Measurements from ENCODE around the gene MBOAT1. TPM values are rescaled to one million over a fixed set of nuclear protein-coding genes. Genes with fewer than 3 reads are reported as not detected.

MBOAT1 gene
- total RNA-seq, 2 experiments from 2014 or later, result 4.5 to 5.1 TPM

DNA sequence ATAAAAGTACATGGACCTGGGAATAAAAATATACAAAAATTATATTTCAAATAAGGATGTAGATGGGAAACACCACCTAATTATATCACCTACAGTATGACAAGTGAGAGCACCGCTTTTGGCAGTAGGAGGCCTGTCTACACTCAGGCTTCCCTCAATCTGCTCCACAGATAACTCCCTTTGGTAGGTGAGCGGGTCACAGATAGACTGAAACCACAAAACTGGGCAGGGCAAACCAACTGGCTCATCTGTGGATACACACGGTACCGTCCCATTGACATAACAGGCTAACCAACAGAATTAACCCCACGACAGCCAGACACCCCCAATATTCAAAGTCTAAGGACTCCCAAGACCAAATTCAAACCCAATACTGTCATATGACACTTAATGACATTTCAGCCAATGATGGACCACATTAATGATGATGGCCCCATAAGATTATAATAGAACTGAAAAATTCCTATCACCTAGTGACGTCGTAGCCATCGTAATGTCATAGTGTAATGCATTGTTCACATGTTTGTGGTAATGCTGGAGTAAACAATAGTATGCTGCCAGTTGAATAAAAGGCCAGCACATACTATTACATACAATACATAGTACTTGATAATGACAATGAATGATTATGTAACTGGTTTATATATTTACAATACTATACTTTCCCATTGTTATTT lies 109.7 kb downstream of the MBOAT1 start:
- Mint-ChIP-seq H3K27me3 (no peaks in the 10 kb centered on the region), H3K4me1 (no peaks in the 10 kb centered on the region), H3K9me3 (no peaks in the 10 kb centered on the region), H3K36me3 (no peaks in the 10 kb centered on the region), H3K4me3 (no peak overlapping the region), H3K27ac (no peak overlapping the region)
- no peak for DNase-seq

DNA sequence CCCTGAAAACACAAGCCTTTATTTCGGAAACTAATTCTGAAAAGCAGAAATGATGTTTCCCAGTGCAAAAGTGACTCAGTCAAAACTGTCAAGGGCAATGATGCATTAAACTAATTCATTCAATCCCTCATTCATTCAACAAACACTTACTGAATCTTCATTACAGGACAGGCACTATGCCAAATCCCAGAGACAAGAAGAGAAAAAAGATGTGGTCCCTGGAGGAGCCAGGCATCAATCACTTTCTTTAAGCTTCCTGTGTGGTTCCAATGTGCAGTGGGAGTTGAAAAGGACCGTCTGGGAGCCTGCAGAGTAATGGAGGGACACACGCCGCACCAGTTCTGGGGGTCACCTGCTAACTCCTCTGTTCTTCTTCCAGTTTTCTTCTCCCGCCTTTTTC lies 113.1 kb downstream of the MBOAT1 start:
- no peak overlapping the region for H3K27ac Mint-ChIP-seq
- no peaks in the 10 kb centered on the region for H3K27me3 Mint-ChIP-seq
- no peaks in the 10 kb centered on the region for H3K36me3 Mint-ChIP-seq
- no peak overlapping the region for H3K4me3 Mint-ChIP-seq
- H3K9me3 Mint-ChIP-seq, result no peaks in the 10 kb centered on the region
- DNase-seq, result no peak
- H3K4me1 Mint-ChIP-seq, result no peaks in the 10 kb centered on the region

DNA sequence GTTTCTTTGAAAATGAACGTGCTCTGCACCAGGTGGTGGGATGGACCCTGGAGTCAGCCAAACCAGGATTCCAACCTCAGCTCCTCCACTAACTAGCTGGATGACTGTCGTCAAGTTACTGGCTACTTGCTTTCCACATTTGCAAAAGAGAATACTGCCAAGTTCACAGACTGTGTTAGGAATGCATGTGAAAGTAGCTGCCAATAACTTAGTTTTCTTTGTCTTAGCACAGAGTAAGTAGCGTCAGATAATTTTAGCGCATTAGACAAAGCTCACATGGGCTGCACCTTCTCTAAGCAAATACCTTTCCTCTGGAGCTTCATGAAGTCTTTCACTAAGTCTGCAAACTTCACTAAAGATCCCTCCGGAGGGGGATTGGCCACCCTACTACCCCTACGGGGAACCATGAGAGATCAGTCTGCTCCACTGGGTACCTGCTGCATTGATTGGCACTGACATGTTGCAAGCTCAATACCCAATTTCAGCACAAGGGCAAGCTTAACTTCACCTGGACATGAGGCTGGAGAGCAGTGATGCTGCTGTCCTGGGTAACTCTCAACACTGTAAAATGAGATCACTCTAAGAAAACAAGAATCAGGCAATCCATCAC lies 113.9 kb downstream of the MBOAT1 start:
- H3K4me3 Mint-ChIP-seq, result no peak overlapping the region
- no peaks in the 10 kb centered on the region for H3K4me1 Mint-ChIP-seq
- H3K27ac Mint-ChIP-seq, result no peak overlapping the region
- H3K27me3 Mint-ChIP-seq, result no peaks in the 10 kb centered on the region
- no peaks in the 10 kb centered on the region for H3K36me3 Mint-ChIP-seq
- H3K9me3 Mint-ChIP-seq, result no peaks in the 10 kb centered on the region
- no peak for DNase-seq

DNA sequence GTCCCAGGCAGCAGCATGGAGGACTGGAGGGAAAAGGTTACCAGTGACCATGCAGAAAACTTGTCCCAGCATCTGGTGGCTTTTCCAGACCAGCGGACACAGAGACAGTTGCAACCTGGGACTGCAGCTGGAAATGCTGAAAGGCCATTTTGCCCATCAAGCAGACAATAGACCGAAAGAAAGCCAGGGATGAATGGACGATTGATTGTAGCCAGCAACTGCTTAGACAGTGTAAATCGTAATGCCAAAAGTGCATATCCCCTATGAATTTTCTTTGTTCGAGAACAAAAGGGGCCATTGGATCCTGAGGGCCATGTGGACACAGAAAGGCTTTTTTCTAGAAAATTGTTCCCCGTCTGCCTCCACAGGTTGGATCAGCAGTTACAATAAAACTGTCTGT lies 115.7 kb downstream of the MBOAT1 start:
- Mint-ChIP-seq H3K36me3 (no peaks in the 10 kb centered on the region), H3K27ac (no peak overlapping the region), H3K27me3 (no peaks in the 10 kb centered on the region), H3K4me3 (no peak overlapping the region), H3K9me3 (no peaks in the 10 kb centered on the region), H3K4me1 (no peaks in the 10 kb centered on the region)
- DNase-seq, result no peak

DNA sequence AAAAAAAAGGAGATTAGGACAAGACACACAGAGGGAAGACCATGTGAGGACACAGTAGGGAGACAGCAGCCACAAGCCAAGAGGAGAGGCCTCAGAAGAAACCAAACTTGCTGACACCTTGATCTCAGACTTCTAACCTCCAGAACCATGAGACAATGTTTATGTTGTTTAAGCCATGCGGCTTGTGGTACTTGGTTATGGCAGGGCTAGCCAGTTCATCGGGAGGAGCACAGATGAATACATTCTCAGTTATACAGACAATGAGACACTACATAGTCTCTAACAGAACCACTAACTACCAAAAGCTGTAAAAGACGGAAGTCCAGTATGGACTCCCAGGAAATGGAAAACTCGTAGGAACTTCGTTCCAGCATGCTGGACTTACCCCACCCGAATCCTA lies 116.8 kb downstream of the MBOAT1 start:
- Mint-ChIP-seq H3K9me3 (no peaks in the 10 kb centered on the region), H3K27ac (no peak overlapping the region), H3K4me3 (no peak overlapping the region), H3K36me3 (no peaks in the 10 kb centered on the region), H3K27me3 (no peaks in the 10 kb centered on the region), H3K4me1 (no peaks in the 10 kb centered on the region)
- DNase-seq, result no peak

DNA sequence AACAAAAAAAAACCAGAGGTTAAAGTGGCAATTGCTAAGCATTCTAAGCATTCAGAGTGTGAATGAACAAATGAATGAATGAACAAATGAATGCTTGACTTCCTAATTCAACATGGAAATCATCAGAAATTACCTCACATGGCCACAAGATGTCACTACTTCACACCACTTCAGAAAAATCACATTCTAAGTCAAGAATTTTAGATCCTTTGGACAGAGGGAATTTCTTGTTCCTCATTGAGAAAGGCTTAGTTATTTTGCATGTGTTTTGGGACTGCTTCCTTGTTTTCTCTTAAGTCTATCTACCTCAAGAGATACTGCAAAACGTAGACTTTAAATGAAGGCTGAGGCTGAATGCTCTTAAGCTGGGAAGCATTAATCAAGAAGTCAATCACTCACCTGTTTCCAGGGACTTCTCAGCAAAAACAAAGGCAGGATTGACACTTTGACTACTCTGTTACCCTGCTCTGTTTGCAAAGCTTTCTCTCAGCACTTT lies 120.2 kb downstream of the MBOAT1 start:
- H3K27ac Mint-ChIP-seq, result no peak overlapping the region
- DNase-seq, result no peak
- no peak overlapping the region for H3K4me3 Mint-ChIP-seq
- no peaks in the 10 kb centered on the region for H3K4me1 Mint-ChIP-seq
- H3K36me3 Mint-ChIP-seq, result no peaks in the 10 kb centered on the region
- no peaks in the 10 kb centered on the region for H3K27me3 Mint-ChIP-seq
- H3K9me3 Mint-ChIP-seq, result no peaks in the 10 kb centered on the region

DNA sequence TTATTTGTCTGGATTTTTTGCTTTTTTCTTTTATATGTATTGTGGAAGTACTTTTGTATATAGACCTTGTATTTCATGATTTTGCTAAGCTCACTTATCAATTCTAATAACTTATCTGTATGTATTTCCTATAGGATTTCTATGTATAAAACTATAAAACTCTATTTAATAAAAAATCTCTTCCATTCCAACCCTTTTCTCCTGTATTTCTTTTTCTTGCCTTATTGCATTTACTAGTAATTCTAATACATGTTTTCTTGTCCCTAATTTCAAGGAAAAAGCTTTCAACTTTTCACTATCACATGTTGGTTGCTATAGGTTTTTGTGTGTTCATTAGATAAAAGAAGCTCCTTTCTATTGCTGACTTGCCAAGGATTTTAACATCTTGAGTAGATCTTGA lies 125.3 kb downstream of the MBOAT1 start:
- Mint-ChIP-seq H3K36me3 (no peaks in the 10 kb centered on the region), H3K4me1 (no peaks in the 10 kb centered on the region), H3K4me3 (no peak overlapping the region), H3K27me3 (no peaks in the 10 kb centered on the region), H3K9me3 (no peaks in the 10 kb centered on the region), H3K27ac (no peak overlapping the region)
- no peak for DNase-seq

DNA sequence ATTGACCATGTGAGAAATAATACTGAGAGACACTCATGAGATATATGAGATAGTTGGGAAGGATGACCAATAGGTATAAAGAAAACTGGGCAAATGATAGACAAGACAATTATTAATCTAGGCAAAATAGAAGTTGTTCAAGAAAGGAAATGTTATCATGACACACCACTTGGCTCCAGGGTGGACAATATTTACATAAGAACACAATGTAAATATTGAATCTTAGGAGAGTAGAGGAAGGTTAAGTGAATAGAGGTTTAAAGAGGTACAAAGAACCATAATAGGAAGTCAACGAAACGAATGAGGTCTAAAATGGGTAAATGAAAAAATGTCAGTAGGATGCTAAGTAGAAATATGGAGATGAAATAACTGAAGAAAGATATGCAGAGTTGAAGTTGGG lies 126.5 kb downstream of the MBOAT1 start:
- no peak overlapping the region for H3K27ac Mint-ChIP-seq
- no peaks in the 10 kb centered on the region for H3K4me1 Mint-ChIP-seq

DNA sequence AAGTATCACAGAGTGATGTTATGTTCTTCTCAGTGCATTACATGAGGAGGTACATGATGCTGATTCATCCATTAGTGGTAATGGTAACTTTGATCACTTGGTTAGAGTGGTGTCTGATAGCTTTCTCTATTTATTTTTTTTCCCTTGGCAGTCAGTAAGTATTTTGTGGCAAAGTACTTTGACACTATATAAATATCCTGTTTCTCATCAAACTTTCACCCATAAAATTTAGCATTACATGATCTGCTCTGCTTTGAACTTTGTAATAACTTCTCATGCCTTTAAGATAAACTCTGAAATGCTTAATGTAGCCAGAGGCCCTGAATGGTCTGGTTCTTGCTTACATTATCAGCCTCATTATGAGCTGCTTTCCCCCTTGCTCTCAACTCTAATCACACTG lies 127.9 kb downstream of the MBOAT1 start:
- Mint-ChIP-seq H3K36me3 (no peaks in the 10 kb centered on the region), H3K9me3 (peaks cover 4% of the 10 kb centered on the region), H3K27ac (no peak overlapping the region), H3K27me3 (no peaks in the 10 kb centered on the region), H3K4me1 (no peaks in the 10 kb centered on the region), H3K4me3 (no peak overlapping the region)
- DNase-seq, result no peak

More for the DNA sequence above, 126.5 kb downstream of the MBOAT1 start:
- no peak overlapping the region for H3K4me3 Mint-ChIP-seq
- no peak for DNase-seq
- no peaks in the 10 kb centered on the region for H3K27me3 Mint-ChIP-seq
- peaks cover 1% of the 10 kb centered on the region for H3K9me3 Mint-ChIP-seq
- H3K36me3 Mint-ChIP-seq, result no peaks in the 10 kb centered on the region

DNA sequence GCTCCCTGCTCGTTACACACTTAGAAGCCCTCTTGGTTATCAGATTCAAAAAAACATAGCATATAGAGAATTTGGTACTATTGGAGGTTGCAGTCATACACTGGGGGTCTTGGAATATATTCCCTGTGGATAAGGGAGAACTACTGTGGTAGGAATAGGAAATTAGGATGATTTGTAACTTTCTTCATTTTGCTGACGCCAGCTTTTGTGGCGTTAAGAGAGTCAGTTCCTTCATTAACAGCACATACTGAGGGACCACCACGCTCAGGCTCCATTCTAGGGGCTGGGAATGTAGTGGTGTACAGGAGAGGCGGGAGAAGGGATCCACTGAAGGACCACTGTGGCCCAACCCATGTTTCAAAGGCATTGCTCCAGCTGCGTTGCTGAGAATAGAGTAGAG lies 140.3 kb downstream of the MBOAT1 start:
- H3K4me1 Mint-ChIP-seq, result no peaks in the 10 kb centered on the region
- DNase-seq, result no peak
- no peak overlapping the region for H3K27ac Mint-ChIP-seq
- no peaks in the 10 kb centered on the region for H3K36me3 Mint-ChIP-seq
- H3K9me3 Mint-ChIP-seq, result peaks cover 12% of the 10 kb centered on the region
- no peak overlapping the region for H3K4me3 Mint-ChIP-seq
- peaks cover 23% of the 10 kb centered on the region for H3K27me3 Mint-ChIP-seq

DNA sequence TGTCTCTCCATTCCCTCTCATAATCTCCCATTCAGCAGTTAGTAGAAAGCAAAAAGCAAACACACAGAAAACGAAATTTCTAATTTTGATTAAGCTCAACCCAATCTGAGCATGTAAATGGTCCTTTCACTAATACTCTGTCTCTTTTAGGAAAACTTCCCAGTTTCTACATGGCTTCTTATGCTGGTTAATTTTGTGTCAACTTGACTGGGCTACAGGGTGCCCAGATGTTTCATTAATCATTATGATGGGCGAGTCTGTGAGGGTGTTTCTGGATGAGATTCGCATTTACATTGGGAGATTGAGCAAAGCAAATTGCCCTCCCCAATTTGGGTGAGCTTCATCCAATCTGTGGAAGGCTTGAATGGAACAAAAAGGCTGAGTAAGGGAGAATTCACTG lies 142.2 kb downstream of the MBOAT1 start:
- no peak for DNase-seq
- no peak overlapping the region for H3K4me3 Mint-ChIP-seq
- peaks cover 31% of the 10 kb centered on the region for H3K27me3 Mint-ChIP-seq
- no peaks in the 10 kb centered on the region for H3K9me3 Mint-ChIP-seq
- H3K4me1 Mint-ChIP-seq, result no peaks in the 10 kb centered on the region
- no peaks in the 10 kb centered on the region for H3K36me3 Mint-ChIP-seq
- no peak overlapping the region for H3K27ac Mint-ChIP-seq

DNA sequence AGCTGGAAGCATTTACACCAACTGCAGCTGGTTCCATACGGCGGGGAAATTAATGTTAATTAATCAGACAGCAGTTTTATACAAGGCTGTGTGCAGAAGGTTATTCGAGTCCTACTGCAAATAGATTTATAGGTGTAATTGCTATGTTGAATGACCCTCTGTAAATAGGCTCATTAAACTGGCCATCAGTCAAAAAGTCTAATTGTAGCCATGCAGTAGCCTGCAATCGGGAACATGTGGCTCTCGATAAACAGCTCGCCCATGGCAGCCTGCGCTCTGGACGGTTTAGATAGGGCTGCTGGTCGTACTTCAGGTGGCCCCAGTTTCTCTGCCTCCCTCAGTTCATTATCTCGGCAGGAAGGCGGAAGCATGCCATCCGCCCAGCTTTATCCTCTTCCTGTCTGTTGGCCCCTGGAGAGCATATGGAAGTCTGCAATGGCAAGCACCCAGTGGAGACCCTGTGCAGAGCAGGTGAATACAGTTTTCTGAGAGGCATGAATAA lies 143.2 kb downstream of the MBOAT1 start:
- H3K36me3 Mint-ChIP-seq, result no peaks in the 10 kb centered on the region
- H3K27me3 Mint-ChIP-seq, result peaks cover 31% of the 10 kb centered on the region
- no peak overlapping the region for H3K27ac Mint-ChIP-seq
- no peak overlapping the region for H3K4me3 Mint-ChIP-seq
- DNase-seq, result no peak
- no peaks in the 10 kb centered on the region for H3K9me3 Mint-ChIP-seq
- H3K4me1 Mint-ChIP-seq, result no peaks in the 10 kb centered on the region

DNA sequence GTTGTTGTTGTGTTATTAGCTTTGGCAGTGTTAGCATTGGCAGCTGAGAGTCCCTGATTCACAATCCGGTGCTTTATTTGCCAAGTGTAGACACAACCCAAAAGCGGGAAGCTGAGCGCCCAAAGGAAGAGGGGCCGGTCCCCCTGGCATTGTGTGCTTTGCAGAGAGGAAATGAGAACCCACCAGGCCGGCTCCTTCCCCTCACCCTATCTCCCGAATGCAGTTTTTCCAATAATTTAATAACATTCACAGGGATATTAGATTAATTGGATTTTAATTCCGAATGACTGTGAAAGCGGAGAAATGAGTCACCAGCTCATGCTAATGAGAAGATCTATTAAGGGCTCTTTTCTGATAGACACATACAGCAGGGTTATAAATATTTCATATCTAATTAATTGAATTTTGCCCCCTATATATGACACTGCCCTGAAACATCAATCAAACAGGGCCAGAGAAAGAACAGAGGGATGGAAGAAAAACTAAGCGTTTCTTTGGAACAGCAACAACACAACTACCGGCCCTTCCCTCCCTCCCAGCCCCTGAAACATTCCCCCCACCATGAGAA lies 143.8 kb downstream of the MBOAT1 start:
- Mint-ChIP-seq H3K4me3 (no peak overlapping the region), H3K9me3 (no peaks in the 10 kb centered on the region), H3K4me1 (no peaks in the 10 kb centered on the region), H3K27ac (no peak overlapping the region), H3K27me3 (peaks cover 31% of the 10 kb centered on the region), H3K36me3 (no peaks in the 10 kb centered on the region)
- DNase-seq, result no peak

DNA sequence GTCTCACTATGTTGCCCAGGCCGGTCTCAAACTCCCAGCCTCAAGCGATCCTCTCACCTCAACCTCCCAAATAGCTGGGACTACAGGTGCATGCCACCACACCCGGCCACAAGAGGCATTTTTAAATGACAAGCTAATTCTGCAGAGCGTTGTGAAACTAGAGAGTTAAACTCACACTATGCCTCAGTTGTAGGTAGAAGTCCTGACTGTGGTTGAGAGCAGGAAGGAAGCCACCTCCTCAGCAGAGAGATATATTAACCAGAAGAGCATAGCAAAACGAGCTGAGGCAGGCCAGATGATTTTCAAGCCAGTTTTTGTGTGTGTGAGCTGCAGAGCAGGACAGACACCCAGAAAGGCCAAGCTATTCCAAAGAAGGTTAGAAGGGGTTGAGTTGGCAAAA lies 150.3 kb downstream of the MBOAT1 start:
- H3K4me1 Mint-ChIP-seq, result no peaks in the 10 kb centered on the region
- no peaks in the 10 kb centered on the region for H3K9me3 Mint-ChIP-seq
- H3K4me3 Mint-ChIP-seq, result no peak overlapping the region
- H3K36me3 Mint-ChIP-seq, result no peaks in the 10 kb centered on the region
- DNase-seq, result no peak
- no peak overlapping the region for H3K27ac Mint-ChIP-seq
- peaks cover 14% of the 10 kb centered on the region for H3K27me3 Mint-ChIP-seq

DNA sequence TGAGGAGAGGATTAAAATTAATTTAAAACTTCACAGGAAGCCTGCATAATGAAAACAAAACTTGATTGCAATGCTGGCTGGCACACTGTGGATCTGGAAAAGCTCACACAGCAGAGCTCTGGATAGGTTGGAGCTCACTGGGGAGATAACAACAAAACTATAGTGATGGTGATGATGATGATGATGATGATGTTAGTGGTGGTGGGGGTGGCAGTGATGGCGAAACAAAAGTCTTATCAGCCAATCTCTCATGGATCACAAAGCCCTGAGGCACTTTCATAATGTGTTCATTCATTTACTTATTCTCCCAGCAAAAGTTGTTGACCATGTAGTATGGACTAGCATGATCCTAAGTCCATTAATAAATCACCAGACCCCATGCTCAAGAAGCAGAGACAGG lies 152.0 kb downstream of the MBOAT1 start:
- DNase-seq, result no peak
- no peak overlapping the region for H3K27ac Mint-ChIP-seq
- H3K4me3 Mint-ChIP-seq, result no peak overlapping the region
- H3K36me3 Mint-ChIP-seq, result no peaks in the 10 kb centered on the region
- H3K27me3 Mint-ChIP-seq, result peaks cover 6% of the 10 kb centered on the region
- no peaks in the 10 kb centered on the region for H3K4me1 Mint-ChIP-seq
- no peaks in the 10 kb centered on the region for H3K9me3 Mint-ChIP-seq

DNA sequence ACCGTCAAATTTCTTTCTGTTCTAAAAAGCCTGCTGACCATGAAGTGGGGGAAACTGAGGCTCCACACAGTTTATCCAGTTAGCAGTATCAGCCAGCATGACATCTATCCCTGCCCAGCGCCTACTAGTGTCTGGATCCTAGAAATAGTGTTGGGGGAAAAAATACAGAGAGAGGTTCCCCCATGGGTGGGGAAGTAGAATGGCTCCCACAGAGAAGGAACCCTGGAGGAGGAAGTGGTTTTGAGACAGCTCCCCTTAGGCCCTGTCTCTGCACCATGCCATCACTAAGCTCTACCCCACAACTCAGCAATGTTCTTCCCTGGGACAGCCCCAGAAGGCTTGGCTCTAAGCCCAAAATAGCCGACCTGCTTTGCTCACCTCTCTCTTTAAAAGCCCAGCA lies 153.4 kb downstream of the MBOAT1 start:
- no peak overlapping the region for H3K4me3 Mint-ChIP-seq
- no peaks in the 10 kb centered on the region for H3K4me1 Mint-ChIP-seq
- peaks cover 6% of the 10 kb centered on the region for H3K27me3 Mint-ChIP-seq
- DNase-seq, result no peak
- H3K9me3 Mint-ChIP-seq, result no peaks in the 10 kb centered on the region
- no peak overlapping the region for H3K27ac Mint-ChIP-seq
- no peaks in the 10 kb centered on the region for H3K36me3 Mint-ChIP-seq

Data from activated naive CD8-positive, alpha-beta T cell treated with anti-CD3 and anti-CD28 coated beads for 36 hours (primary cell).